DMS 273 (cell line): ENCODE data around the gene DNAJC13.

Experiments
- DNase-seq: peaks from one replicate; lab custom pipeline; 2025; ENCODE audit not compliant: unreplicated experiment; lab: John Stamatoyannopoulos, UW

Gene DNAJC13

GRCh38 chr3:132457286-132457685 lies 40.0 kb downstream of the DNAJC13 start:
- DNase-seq: no peak

- no peak for DNase-seq
Measured at GRCh38 chr3:132459551-132459950, 42.2 kb downstream of the DNAJC13 start.

GRCh38 chr3:132461544-132461943 lies 44.2 kb downstream of the DNAJC13 start:
- no peak for DNase-seq

- no peak for DNase-seq
Measured at GRCh38 chr3:132464066-132464465, 46.8 kb downstream of the DNAJC13 start.

GRCh38 chr3:132469326-132469725 lies 52.0 kb downstream of the DNAJC13 start:
- no peak for DNase-seq

GRCh38 chr3:132486099-132486498 lies 68.8 kb downstream of the DNAJC13 start:
- DNase-seq: no peak

GRCh38 chr3:132488151-132488550 lies 70.8 kb downstream of the DNAJC13 start:
- DNase-seq: no peak

GRCh38 chr3:132499071-132499470 lies 81.8 kb downstream of the DNAJC13 start:
- no peak for DNase-seq

- DNase-seq: no peak
Measured at GRCh38 chr3:132503559-132503958, 86.3 kb downstream of the DNAJC13 start.

GRCh38 chr3:132504375-132504933 lies 87.2 kb downstream of the DNAJC13 start:
- no peak for DNase-seq

- DNase-seq: no peak
Measured at GRCh38 chr3:132507657-132508056, 90.4 kb downstream of the DNAJC13 start.

GRCh38 chr3:132509096-132509495 lies 91.8 kb downstream of the DNAJC13 start:
- DNase-seq: no peak

GRCh38 chr3:132509506-132509905 lies 92.2 kb downstream of the DNAJC13 start:
- DNase-seq: no peak

- no peak for DNase-seq
Measured at GRCh38 chr3:132513057-132513456, 95.8 kb downstream of the DNAJC13 start.

- no peak for DNase-seq
Measured at GRCh38 chr3:132517311-132517710, 100.0 kb downstream of the DNAJC13 start.

- no peak for DNase-seq
Measured at GRCh38 chr3:132519914-132520313, 102.6 kb downstream of the DNAJC13 start.

GRCh38 chr3:132521901-132522300 lies 104.6 kb downstream of the DNAJC13 start:
- no peak for DNase-seq

- DNase-seq: no peak
Measured at GRCh38 chr3:132522353-132522752, 105.1 kb downstream of the DNAJC13 start.

GRCh38 chr3:132530624-132531023 lies 113.3 kb downstream of the DNAJC13 start:
- no peak for DNase-seq

- peak; percentile 76 for DNase-seq
Measured at GRCh38 chr3:132535575-132536441, 118.5 kb downstream of the DNAJC13 start.

- DNase-seq: no peak
Measured at GRCh38 chr3:132536442-132537153, 119.3 kb downstream of the DNAJC13 start.

GRCh38 chr3:132537297-132537696 lies 120.0 kb downstream of the DNAJC13 start:
- no peak for DNase-seq
